ENCODE measurements around the gene SLC41A3.
"Not testable (repeated sequence)": the region's sequence is repeated elsewhere in the genome, so short reads cannot be mapped to it uniquely, and the experiment has no call there.

Gene SLC41A3

DNA sequence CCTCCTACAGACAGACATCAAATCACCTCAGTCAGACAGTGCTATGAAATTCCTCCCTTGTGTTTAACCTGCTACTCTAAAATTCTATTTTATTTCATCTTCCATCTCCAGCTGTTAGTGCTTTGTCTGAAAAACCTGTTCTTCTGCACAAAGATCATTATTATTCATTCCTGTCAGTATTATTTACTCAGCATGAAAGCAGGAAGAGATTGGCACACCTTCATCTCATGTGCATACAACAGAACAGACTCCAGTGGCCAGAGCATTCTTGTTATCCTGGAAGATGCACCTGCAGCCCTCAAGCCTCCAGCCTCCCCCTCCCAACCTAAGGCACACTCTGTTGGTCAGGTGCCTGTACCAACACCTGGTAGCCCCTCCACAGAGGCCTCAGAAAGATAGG, 116.8 kb downstream of the SLC41A3 start:
- DNase-seq (ENCODE audit: low read depth), result no peak
- TF ChIP-seq, protein P1, sequence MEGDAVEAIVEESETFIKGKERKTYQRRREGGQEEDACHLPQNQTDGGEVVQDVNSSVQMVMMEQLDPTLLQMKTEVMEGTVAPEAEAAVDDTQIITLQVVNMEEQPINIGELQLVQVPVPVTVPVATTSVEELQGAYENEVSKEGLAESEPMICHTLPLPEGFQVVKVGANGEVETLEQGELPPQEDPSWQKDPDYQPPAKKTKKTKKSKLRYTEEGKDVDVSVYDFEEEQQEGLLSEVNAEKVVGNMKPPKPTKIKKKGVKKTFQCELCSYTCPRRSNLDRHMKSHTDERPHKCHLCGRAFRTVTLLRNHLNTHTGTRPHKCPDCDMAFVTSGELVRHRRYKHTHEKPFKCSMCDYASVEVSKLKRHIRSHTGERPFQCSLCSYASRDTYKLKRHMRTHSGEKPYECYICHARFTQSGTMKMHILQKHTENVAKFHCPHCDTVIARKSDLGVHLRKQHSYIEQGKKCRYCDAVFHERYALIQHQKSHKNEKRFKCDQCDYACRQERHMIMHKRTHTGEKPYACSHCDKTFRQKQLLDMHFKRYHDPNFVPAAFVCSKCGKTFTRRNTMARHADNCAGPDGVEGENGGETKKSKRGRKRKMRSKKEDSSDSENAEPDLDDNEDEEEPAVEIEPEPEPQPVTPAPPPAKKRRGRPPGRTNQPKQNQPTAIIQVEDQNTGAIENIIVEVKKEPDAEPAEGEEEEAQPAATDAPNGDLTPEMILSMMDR (conservative IDR thresholded peaks at IDR 0.05; ENCODE audit: low read length), result no peak
- H3K4me3 ChIP-seq (ENCODE audit: low read length), result no peak overlapping the region

DNA sequence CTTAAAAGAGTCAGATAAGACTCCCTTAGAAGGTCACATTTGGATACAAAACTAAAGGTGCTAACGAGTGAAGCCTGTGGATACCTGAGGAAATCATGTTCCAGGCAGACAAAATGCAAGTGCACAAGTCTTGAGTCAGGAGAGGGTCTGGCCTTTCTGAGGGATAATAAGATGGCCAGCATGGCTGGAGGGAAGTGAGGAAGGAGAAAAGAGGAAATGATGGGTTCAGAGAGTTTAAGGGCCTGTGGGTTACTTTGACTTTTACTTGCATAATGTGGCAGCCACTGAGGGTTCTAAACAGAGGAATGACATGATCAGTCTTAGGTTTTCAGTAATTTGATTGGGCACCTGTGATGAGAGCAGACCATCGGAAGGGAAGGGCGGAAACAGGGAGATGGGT, 118.4 kb downstream of the SLC41A3 start:
- no peak for DNase-seq (ENCODE audit: low read depth)
- H3K4me3 ChIP-seq (ENCODE audit: low read length), result no peak overlapping the region
- TF ChIP-seq, protein P1 (conservative IDR thresholded peaks at IDR 0.05; ENCODE audit: low read length), result no peak

DNA sequence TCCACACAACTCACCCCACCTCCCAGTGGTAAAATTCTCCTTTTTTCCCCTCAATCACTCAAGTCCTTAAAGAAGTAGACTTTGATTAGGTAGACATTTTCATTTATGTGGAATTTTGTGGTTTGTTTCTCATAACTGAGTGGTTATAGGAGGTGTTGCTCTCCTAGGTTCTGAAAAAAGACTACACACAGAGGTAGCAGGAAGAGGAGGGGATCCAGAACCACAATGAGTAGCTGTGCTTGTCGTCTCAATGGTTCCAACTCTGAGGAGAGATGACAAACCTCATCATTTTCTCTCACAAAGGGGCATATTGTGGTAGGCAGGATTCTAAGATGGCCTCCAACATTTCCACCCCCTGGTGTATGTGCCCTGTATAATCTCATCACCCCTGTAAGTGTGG, 120.1 kb downstream of the SLC41A3 start:
- not testable (repeated sequence) for DNase-seq (ENCODE audit: low read depth); H3K4me3 ChIP-seq (ENCODE audit: low read length)

DNA sequence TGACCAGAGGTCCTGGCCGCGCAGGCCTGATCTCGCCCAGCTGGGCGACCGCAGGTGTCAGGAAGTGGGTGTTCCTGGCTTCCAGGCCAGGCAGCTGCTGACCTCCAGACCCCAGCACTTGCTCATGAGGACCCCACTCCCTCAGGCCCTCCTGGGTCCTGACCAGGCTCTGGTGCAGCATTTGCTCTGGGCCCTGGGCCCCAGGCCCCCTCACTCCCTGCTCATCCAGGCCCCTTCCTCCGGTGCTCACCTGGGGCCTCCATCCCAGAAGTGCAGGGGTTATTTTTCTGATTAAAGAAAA, 122.7 kb downstream of the SLC41A3 start:
- TF ChIP-seq, protein P1 (conservative IDR thresholded peaks at IDR 0.05; ENCODE audit: low read length), result no peak
- DNase-seq (ENCODE audit: low read depth), result no peak

DNA sequence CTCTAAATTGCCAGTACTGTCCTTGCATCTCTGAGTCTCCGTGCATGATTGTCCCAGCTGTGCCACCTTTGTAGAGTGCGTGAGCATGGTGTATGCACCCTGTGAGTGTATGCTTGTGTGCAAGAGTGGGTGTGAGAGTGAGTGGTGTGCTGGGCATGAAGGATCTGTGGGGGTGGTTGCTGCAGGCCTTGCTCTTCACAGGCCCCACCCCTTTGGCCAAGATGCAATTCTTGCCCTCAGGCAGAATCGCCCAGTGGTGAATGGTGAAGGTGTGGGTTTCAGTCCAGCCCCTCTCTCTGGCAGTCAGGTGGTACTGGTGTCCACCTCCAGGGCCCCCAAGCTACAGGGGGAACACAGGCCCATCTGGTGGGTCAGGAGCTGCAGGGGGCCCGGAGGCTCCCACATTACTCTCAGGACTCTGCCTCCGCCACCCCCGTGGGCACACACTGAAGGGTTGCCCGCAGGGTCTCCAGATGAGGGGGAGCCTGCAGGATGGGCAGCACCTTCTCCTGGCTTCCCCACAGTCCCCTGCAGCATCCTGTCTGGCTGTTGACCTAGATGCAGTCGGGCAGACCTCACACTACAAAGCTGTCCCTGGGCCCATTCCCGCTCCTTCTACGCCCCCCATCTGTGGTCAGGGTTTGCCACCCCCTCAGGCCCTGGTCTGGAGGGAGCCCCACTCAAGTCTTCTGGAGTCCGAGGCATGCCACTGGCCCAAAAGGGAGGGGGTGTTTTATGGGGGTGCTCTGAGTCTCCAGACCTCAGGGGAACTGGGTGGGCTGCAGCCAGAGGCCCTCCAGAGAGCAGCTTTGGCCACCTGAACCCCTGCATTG, 123.3 kb downstream of the SLC41A3 start:
- DNase-seq (ENCODE audit: low read depth), result no peak

More for the DNA sequence above, 122.7 kb downstream of the SLC41A3 start:
- H3K4me3 ChIP-seq (ENCODE audit: low read length), result no peak overlapping the region

DNA sequence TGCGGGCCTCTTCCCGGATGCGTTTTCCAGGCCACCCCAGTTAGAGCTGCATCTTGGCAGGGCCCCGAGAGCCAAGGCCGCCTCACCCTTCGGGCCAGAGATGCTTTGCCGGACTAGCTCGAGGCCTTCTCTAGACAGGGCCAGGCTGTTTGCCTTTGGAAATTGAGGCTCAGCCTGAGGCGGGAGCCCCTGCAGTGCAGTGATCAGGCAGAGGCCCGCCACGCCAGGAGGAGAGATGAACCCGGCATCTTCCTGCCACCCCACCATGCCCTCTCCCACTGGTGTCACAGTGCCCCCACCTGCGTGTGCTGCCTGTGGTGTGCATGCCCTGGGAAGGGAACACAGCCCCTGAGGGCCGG, 123.9 kb downstream of the SLC41A3 start:
- DNase-seq (ENCODE audit: low read depth), result no peak
- TF ChIP-seq, protein P1 (conservative IDR thresholded peaks at IDR 0.05; ENCODE audit: low read length), result no peak
- H3K4me3 ChIP-seq (ENCODE audit: low read length), result no peak overlapping the region

More for the DNA sequence above, 123.3 kb downstream of the SLC41A3 start:
- H3K4me3 ChIP-seq (ENCODE audit: low read length), result no peak overlapping the region
- TF ChIP-seq, protein P1 (conservative IDR thresholded peaks at IDR 0.05; ENCODE audit: low read length), result no peak

DNA sequence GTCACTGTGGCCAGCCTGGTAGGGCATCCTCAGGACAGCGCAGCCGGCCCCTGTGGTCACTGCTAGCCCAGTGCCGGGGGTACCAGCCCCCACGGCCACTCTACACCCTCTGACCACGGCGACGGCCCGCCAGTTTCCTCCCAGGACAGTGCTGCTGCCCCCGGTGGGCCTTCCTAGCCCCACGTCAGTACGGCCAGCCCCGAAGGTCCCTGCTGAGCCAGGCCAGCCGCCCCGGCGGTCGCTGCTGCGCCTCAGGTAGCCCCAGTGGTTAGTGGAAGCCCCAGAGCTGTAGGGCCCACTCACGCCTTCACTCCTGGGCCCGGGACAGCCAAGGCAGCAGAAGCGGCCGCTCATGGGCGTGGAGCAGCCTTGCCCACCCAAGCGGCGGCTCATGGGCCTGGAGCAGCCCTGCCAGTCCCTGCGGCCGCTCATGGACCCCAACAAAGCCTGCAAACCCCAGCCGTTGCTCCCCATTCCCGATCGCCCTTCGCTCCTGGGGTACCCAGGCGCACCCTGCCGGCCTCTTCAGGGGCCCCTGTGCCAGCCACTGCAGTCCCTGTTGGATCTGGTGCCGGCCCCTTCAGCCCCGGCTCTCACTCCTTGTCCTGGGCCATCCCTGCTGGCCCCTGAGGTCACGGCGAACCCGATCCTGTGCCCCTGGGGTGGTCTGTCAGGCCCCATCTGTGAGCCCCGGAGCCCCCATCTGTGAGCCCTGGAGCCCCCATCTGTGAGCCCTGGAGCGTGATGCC, 124.4 kb downstream of the SLC41A3 start:
- DNase-seq (ENCODE audit: low read depth), result no peak
- TF ChIP-seq, protein P1 (conservative IDR thresholded peaks at IDR 0.05; ENCODE audit: low read length), result no peak
- H3K4me3 ChIP-seq (ENCODE audit: low read length), result no peak overlapping the region
